GM19035 (cell line): ENCODE measurements around the gene TNS3.

Source experiments
- ATAC-seq: cut with Tn5 transposase; IDR thresholded peaks from one replicate; pipeline ENCODE4 v1.9.1; 2021; ENCODE audit not compliant: unreplicated experiment

The TNS3 gene

DNA sequence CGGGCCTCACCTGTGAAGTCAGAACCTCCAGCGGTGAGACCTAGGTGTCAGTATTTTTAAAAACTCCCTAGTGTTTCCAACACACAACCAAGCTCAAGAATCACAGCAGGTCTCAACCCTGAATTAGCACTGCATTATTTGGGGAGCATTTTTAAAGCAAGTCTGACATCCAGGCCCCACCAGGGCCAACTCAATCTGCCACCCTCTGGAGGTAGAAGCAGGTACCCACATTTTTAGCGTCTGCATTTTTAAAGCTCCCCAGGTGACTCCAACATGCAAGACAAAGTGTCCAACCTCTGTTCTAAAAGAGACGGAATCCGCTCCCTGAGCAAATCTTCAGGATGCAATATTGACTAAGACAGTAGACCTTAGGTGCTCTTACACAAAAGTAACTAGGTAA, 225.7 kb downstream of the TNS3 start:
- no peak for ATAC-seq

DNA sequence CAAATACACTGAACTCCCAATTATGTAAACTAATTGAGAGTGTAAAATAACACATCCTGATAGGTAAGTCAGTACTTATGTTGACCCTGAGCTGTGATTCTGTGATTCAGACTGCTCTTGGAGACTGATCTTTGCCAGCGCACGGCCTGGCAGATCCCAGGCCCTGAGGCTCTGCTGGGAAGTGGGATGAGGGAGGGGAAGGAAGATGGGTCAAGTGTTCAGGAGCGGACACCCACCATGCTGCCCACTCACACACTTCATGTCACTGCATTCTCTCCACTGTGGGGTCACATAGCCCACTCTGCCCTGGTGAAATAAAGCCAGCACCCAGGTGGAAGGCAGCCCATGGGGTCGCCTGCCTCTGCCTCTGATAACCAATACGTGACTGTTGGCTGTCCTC, 226.2 kb downstream of the TNS3 start:
- no peak for ATAC-seq

DNA sequence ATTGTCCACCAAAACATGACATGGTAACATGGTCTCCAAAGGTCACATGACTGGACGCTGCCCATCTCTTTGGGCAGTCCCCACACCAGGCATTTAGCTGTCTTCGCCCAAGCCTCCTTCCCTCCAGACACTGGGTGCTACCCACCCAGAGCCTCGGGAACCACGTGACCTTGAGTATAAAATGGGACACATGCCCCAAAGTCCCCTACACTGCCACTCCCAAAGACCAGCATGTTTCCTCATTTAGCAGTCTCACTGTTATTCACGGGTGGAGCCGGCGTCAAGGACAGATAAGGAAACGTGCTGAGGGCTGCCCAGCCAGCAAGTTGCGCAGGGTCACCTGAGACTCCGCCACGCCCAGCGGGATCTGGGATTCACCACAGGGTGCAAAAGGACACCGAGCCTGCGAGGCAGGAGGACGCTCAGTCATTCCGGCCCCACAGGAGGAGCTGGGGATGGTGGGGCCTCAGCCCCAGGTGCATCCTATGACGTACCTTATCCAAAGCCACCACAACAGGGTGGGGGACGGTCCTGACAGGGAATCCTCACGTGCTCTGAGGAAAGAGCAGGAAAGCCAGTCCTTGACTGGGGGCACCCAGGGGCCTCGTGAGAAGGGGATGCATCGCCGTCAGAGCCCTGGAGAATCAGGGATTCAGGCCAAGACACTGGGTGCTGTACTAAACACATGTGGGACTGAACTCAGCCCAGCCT, 226.9 kb downstream of the TNS3 start:
- no peak for ATAC-seq

DNA sequence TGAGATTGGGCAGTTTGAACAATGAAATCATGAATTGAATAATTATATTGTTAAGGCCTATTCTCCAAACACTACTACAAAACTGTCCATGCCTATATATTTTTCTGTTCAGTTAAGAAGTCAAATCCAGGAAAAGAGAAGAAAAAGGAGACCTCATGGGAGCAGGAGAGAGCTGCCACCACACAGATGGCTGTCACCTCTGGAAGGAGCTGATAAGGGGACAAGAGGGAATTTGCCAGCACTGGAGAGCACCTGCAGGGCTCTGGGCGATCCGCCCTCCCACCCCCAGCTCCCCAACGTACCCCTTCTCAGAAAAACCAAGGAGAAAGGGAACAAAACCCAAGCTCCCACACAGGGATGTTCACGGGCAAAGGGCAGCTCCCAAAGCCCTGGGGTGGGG, 227.8 kb downstream of the TNS3 start:
- ATAC-seq: no peak

DNA sequence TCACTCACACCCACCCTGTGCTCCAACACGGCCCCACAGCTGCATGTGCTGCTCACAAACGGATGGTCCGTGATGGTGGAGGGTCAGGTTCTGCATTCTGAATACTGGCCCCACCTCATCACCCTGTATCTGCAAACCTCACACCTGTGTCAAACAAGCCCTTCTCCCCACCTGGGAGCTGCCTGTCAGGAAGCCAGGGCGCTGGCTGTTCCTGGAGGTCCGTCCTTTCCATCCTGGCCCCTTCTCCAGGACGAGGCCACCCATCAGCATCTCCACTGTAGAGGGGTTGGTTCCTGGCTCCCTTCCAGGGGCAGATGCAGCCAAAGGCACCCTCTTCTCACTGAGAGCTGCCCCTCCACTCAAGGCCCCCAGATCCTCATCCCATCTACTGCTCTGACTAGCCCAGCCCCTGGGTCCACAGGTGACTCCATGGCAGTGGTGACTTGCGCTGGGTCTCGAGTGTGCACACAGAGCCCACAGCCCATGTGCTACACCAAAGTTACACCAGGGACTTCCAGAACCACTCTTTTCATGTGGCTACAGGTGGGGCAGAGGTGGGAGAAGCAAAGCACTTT, 229.4 kb downstream of the TNS3 start:
- no peak for ATAC-seq

DNA sequence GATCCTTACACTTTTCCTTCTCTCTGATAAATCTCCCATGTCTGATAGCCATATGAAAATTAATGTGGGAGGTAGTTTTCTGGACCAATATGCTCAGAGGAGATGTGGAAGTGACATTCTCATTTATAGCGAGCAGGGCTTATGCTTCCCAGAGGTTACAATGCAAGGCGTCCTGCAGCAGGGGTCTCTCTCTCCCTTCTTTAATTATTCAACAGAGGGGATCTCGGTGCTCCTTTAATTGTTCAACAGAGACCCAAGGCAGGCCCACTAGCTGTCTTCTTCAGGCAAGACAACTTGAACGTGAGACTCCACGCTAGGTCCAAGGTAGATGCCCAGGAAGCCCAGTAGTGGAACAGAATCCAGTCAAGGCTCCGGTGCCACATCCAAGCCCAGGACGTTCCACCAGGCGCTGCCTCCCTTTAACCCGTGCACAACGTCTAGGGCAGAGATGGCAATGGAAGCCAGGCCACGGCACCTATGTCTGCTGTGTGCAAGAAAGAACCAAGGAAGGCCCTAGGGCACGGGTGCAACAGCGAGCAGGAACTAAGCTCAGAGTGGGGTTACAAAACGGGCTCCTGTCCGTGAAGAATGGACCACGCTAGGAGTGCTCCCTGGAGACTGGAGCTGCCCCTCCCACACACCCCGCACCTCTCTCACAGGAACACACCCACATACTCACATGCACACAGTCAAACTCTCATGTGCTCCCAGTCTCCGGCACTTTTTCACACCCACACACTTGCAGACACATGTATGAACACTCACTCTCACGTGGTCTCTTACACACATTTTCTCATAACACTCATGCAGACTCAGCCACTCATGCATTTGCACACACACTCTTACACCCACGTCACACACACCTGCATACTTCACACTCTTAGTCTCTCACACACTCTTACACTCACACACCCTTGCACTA, 230.4 kb downstream of the TNS3 start:
- ATAC-seq: no peak

DNA sequence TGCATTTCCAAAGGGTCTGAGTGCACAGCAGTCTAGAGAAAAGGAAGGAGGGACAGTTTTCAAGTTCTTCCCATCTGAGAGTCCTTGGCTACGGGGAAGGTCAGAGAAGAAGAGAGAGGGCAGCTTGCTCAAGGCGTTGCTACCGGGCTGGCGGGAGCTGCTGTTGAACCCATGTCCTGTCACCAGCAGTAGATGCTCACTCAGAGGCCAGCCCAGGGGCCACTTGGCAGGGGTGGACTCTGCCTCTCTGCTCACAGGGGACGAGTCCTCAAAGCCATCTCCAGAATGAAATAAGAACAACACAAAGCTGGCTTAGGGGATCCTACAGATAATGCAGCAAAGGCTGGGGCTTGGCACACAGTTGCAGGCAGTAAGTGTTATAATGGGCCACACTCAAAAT, 231.5 kb downstream of the TNS3 start:
- no peak for ATAC-seq

DNA sequence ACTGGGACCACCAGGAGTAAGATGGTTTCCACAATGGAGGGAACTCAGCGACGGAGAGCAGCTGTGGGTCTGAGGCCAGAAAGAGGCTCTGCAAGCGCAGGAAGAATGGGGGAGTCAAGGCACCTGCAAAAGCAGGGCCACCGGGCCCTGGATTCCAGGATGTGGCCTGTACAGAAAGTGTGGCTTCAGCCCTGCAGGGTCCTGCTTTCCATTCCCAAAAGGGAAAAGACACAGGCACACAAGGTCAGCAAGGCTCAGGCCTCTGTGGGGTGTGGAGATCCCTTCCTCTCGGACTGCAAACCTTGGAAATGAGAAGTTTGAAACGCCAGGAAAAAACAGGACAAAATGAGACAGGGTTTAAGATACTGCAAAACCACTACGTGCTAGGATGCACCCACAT, 232.5 kb downstream of the TNS3 start:
- ATAC-seq: no peak

DNA sequence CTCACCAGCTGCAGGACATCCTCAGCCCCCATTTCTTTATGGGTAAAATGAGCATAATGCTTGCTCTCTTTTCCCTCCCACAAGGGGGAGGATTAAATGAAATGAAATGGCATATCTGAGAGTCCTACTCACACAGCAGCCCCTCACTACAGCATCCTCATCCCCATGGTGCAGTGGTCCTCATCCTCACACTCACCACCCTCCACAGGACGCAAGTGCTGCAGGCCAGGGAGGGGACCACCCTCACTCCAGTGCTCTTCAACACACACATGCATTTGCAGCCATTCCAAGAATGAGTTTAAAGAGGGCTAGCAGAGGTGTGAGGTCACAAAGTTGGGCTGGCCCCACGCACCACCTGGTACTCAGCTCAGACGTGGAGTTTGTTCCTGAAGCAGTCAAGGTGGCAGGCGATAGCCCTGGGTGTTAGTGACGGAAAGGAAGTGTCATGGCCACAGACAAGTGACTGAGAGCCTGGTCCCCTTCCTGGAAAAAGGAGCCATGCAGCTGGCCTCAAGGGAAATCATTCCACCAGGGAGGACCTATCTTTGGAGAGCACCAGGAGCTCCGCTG, 234.0 kb downstream of the TNS3 start:
- ATAC-seq: no peak

DNA sequence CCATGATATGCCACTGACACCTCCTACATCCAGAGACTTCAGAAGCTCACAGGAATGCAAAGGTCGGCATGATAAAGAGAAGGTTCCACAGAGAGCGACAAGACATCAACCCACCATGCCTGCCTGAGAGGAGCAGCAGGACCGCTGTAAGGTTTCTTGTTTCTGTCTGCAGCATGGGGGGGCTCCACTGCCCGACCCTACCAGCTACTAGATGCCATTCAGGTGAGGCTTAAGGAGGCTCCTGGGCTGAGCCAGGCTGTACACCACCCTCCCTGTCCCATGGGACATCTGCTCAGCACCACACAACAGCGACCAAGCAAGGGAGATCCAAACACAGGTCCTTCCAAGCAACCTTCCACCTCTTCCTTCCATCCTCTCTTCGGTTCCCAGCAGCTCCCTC, 234.6 kb downstream of the TNS3 start:
- no peak for ATAC-seq

DNA sequence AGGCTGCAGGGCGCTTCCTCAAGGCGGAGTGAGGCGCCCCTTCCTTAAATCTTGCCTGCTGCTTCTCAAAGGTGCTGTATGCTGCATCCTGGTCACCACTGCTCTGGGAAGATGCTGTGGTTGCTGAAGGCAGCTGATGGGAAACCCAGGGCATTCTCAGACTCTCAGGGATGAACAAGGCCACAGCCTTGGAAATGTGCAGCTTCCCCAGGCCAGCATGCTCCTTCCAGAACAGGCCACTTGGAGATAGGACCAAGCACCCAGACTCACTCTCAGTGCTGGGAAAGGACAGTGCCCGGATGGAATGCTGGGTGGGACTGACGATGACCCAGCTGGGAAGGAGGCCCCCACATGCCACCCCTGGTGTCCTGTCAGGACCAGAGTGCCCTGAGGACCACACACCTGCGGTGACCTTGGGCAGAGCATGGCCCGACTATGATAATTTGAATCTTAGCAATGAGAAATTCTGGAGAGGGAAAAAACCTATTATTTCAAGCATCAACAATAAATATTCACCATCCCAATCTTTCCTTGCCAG, 235.5 kb downstream of the TNS3 start:
- no peak for ATAC-seq

DNA sequence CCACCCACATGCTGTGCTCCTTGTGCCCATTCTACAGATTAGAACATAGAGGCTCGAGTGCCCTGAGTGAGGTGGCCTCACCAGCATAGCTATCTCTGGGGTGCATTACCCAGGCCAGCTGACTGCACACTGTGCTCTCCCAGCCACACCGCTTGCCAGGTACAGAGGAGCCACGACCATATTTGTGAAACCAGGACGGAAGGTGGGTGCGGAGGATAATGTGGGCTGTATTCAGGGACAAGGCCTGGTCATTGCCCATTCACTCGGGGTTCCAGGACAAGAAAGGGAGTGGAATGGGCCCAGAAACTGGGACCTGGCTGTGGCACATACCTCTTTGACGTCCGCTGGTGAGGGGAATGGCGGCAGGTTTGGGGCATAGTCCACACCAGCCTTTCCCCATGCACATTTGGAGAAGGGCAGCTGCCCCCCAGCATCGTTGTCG, 236.0 kb downstream of the TNS3 start:
- ATAC-seq: no peak

DNA sequence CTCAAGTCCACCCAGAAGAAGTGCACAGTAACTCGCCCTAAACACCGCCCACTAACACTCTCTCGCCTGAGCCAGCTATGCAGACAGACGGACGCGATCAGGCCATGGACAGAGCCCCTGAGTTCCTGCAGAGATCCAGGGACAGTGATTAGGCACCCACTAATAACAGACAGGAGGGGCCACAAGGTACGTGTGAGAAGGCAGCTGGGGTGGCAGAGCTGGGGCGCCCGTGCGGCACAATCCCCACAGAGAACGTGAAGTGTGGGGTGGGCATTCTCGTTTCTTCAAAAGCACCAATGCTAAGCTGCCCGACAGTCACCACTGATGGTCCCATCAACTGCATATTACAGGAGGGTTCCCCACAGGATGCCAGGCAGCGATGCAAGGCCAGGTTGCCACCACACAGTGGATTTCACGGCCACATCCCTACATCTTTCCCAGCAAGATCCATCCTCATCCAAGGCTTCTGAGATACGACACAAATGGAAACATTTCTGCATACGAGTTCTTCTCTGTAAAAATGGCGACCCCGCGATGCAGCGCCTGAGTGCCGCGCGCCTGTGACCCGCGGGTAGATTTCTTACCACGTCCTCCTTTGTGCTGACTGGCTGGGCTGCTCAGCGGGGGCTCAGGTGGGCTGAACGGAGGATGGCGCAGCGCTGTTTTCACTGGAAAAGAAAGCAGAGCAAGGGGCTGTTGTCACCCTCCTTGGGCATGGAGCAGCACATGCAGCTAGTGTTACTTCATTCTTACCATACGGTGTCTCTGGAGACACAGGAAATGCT, 237.5 kb downstream of the TNS3 start:
- no peak for ATAC-seq

DNA sequence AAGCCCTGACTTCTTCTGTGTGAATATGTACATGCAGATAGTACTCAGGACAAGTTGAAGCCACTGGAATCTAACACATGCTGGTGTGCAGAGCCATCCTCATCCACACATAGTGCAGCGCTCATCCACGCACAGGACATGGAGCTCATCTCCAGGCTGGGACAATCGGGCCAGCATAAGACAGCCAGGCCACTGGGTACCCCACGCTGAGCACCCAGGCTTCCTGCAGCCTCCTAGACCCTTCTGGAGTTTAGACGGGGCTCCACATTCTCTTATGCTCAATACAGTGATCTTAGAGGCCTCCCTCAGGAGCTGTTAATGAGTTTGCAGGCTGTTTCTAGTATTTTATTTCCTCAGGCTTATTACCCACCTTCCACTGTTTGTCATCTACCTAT, 238.9 kb downstream of the TNS3 start:
- no peak for ATAC-seq

DNA sequence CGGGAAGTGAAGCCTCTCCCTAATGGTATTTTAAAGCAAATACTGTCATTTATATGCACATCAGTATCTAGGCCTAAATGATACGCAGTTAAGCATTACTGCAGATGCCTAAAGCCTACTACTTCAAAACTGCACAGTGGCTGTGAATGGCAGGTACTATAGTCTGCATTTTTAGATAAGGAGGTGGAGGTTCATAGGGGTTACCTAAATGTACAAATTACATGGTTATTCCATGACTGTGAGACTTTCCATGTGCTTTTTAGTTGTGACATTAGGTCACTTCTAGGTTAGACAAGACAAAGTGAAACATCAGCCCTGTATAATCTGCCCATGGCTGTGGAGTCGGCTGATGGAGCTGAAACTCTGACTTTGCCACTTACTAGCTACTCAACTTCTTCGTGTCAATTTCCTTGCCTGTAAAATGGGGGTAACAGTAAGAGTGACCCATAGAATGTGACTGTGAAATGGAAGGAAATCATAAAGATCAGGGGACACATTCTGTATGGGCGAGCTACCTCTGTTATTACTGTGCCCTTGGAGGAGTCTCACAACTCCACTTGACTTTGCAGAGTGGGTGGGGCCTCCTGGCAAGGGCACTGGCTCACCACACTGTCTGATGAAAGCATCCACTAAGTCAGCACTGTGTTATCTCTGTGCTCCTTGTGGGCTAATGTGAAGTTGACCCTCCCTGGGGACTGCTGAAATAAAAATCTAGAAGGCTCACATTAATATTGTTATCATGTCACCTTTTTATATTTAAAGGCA, 239.4 kb downstream of the TNS3 start:
- ATAC-seq: no peak

DNA sequence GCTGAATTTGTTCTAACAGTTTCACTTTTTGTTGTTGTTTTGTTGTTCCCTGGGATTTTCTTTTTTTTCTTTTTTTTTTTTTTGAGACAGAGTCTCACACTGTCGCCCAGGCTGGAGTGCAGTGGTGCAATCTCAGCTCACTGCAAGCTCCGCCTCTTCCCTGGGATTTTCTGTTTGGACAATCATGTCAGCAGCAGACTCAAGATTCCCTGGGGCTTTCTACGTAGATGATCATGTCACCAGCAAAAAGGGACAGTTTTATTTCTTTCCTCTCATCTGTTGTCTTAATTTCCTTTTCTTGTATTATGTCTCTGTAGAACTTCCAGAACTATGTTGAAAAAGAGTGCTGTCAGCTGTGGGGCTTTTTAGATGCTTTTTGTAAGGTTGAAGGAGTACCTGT, 241.4 kb downstream of the TNS3 start:
- no peak for ATAC-seq

DNA sequence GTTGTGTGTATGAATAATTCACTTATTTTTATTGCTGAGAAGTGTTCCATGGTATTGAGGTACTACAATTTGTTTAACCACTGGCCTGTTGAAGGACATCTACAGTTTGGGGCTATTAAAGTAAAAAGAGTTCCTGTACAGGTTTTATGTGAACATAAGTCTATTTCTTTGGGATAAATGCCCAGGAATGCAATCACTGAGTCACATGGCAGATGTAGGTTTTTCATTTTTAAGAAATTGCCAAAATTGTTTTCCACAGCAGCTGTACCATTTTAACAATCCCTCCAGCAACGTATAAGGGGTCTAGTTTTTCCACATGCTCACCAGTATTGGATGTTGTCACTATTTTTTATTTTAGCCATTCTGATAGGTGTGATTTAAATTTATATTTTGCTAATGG, 243.9 kb downstream of the TNS3 start:
- ATAC-seq: no peak

DNA sequence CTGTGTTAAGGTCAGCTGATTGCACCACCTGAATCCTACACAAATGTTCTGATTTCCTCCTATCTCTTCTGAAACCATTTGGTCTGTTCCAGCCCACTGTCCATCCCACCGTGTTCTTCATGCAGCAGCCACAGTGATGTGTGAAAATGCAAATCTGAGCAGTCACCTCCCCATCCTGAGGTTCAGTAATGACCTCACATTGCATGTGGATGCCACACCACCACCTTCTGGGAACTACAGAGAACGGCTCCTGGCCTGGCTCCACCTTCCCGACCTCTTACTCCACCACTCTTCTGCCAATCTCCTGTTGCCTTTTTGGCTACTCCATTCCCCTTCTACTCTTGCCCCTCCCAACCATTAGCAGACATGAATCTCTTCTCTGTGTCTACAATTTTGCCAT, 244.4 kb downstream of the TNS3 start:
- ATAC-seq: no peak

DNA sequence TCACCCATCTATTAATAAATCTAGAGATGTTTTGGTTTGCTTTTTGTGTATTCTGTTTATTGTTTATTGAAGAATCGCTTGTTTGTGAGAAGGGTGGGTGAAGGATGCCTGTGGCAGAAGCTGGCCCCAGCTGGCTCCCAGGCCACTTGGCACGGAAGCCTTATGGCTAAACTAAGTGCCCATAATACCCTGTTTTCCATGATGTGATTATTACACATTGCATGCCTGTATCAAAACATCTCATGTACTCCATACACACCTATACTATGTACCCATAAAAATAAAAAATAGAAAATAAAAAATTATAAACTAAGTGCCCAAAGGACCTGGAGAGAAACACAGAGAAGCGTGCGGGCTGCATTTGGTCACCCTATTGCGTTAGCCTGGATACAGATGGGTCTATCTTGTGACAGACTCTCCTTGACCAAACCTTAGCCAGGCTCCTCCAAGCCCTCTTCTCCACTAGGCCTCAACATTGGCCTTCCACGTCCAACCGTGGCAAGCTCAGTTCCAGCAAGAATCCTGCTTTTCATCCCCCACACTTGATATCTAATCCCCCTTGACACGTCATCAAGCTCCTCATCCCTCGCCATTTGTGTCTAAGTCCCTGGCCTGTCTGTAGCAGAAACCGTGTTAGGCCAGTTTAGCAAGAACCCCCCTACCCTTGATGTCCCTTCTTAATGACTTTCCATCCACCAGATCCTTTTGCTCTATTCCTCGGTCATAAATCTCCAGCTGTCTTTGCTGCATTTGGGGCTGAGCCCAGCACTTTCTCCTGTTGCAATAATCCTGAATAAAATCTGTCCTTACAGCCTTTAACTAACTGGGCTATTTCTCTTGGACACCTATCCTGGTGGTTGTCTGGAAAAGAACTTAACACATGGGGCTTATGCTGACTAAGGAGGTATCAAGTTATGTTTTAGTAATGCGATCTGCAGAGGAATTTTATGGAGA, 245.2 kb downstream of the TNS3 start:
- no peak for ATAC-seq
